Measurements from ENCODE around the gene PUS1. TPM values are rescaled to one million over a fixed set of nuclear protein-coding genes. Genes with fewer than 3 reads are reported as not detected.
"Not testable (repeated sequence)": the region's sequence is repeated elsewhere in the genome, so short reads cannot be mapped to it uniquely, and the experiment has no call there.

PUS1 gene
- total and polyA plus RNA-seq, 12 donors = 5.1 to 17.4 (median 7.8) TPM

DNA sequence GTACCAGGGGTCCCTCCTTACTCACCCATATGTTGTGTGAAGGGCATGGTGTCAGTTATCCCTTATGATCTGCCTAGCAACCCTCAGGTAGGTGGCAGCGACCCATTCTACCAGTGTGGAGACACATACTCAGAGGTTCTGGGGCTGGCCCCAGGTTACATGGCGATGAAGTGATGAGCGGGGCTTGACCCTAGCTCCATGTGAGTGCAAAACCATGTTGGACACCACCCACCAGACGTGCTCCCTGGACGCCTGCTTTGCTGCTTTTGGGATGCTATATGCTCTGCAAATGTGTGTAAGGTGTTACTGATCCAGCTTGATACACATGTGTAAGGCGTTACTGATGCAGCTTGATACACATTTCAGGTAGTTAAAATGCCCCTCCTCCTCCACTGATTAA lies 54.0 kb downstream of the PUS1 start:
- intact Hi-C loops (cut with DNase I) = no loop called here
- no peaks in the 10 kb centered on the region for H3K9me3 ChIP-seq
- H3K27me3 ChIP-seq = no peaks in the 10 kb centered on the region
- peaks cover 0 to 94% (median 53%) of the 10 kb centered on the region in 9 donors for H3K36me3 ChIP-seq
- ATAC-seq = no peak
- no peak overlapping the region for H3K4me3 ChIP-seq
- no peak for DNase-seq
- peaks cover 0 to 23% (median 0%) of the 10 kb centered on the region in 9 donors for H3K4me1 ChIP-seq
- H3K27ac ChIP-seq = no peak overlapping the region
- TF ChIP-seq, protein P1, sequence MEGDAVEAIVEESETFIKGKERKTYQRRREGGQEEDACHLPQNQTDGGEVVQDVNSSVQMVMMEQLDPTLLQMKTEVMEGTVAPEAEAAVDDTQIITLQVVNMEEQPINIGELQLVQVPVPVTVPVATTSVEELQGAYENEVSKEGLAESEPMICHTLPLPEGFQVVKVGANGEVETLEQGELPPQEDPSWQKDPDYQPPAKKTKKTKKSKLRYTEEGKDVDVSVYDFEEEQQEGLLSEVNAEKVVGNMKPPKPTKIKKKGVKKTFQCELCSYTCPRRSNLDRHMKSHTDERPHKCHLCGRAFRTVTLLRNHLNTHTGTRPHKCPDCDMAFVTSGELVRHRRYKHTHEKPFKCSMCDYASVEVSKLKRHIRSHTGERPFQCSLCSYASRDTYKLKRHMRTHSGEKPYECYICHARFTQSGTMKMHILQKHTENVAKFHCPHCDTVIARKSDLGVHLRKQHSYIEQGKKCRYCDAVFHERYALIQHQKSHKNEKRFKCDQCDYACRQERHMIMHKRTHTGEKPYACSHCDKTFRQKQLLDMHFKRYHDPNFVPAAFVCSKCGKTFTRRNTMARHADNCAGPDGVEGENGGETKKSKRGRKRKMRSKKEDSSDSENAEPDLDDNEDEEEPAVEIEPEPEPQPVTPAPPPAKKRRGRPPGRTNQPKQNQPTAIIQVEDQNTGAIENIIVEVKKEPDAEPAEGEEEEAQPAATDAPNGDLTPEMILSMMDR (IDR thresholded peaks at IDR 0.05) = no peak
- 96 to 97% methylated on average over 6 of the region's 6 CpGs for WGBS, 2 donors

DNA sequence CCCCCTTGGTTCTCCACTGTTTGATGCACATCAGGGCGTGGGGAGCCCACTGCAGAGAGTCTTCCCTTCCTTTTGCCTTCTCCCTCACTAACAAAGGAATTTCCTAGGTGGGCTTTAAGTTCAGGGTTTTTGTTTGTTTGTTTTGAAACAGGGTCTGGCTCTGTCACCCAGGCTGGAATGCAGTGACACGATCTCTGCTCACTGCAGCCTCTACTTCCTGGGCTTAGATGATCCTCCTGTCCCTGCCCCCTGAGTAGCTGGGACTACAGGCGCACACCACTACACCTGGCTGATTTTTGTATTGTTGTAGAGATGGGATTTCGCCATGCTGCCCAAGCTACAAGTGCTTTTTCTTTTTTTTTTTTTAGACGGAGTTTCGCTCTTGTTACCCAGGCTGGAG lies 54.5 kb downstream of the PUS1 start:
- 82 to 91% methylated on average over 6 of the region's 6 CpGs for WGBS, 2 donors
- DNase-seq = no peak
- ATAC-seq = no peak
- H3K36me3 ChIP-seq = peaks cover 0 to 94% (median 58%) of the 10 kb centered on the region in 9 donors
- no peaks in the 10 kb centered on the region for H3K27me3 ChIP-seq
- intact Hi-C loops (cut with DNase I) = no loop called here
- TF ChIP-seq, protein P1 (IDR thresholded peaks at IDR 0.05) = no peak
- H3K9me3 ChIP-seq = no peaks in the 10 kb centered on the region
- H3K4me1 ChIP-seq = peaks cover 0 to 23% (median 0%) of the 10 kb centered on the region in 9 donors
- H3K4me3 ChIP-seq = no peak overlapping the region
- H3K27ac ChIP-seq = no peak overlapping the region

DNA sequence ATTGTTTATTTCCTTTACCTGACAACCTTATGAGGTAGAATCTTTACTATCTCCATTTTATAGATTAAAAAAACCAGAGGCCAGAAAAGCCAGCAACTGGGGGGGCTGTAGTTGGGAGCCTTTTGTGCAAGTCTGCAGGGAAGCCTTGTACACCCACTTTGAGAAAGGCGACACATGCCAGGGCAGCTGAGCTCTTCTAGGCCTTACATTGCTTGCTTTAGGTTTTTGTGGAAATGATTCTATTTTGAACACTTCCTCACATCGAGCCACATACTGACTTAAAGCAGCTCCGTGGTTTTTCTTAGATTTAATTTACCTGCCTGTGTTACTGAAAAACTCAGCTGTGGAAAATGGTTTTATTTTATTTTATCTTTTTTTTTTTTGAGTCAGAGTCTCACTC lies 55.3 kb downstream of the PUS1 start:
- Histone ChIP-seq H3K27me3 (no peaks in the 10 kb centered on the region), H3K4me1 (peaks cover 0 to 23% (median 0%) of the 10 kb centered on the region in 9 donors), H3K9me3 (no peaks in the 10 kb centered on the region), H3K27ac (no peak overlapping the region), H3K36me3 (peaks cover 0 to 100% (median 59%) of the 10 kb centered on the region in 9 donors), H3K4me3 (no peak overlapping the region)
- intact Hi-C loops (cut with DNase I) = no loop called here
- TF ChIP-seq, protein P1 (IDR thresholded peaks at IDR 0.05) = no peak
- ATAC-seq = no peak
- WGBS, 2 donors = 93 to 94% methylated on average over 3 of the region's 3 CpGs
- DNase-seq = no peak

DNA sequence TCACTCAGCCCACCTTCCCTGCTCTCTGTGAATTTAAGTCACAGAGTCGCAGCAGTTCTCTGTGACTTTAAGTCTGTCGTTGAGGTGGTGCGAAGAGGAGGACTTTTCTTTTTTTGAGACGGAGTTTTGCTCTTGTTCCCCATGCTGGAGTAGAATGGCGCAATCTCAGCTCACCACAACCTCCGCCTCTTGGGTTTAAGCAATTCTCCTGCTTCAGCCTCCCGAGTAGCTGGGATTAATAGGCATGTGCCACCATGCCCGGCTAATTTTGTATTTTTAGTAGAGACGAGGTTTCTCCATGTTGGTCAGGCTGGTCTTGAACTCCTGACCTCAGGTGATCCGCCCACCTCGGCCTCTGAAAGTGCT lies 56.4 kb downstream of the PUS1 start:
- DNase-seq; ATAC-seq; H3K27me3 ChIP-seq; H3K9me3 ChIP-seq; intact Hi-C loops (cut with DNase I): not testable (repeated sequence)
- H3K36me3 ChIP-seq = peaks cover 0 to 100% (median 54%) of the 10 kb centered on the region in 9 donors
- 91 to 98% methylated on average over 11 of the region's 11 CpGs for WGBS, 2 donors
- H3K4me3 ChIP-seq = peak overlapping the region in 1 of 10 donors; percentile 43
- H3K27ac ChIP-seq = peak overlapping the region in 1 of 10 donors; percentile 81
- peaks cover 0 to 23% (median 0%) of the 10 kb centered on the region in 9 donors for H3K4me1 ChIP-seq

DNA sequence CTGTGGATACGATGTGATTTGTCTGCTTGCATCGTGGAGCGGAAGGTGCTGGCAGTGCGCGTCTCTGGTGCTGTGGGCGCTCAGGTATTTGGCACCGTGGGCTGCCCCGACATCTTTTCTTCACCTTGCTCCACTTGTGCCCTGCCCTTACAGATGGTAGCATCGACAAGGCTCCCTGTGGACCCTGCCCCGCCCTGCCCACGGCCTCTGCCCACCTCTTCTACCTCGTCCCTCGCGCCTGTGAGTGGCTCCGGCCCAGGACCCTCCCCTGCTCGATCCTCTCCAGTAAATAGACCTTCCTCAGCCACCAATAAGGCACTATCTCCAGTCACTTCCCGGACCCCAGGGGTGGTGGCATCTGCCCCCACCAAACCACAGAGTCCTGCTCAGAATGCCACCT lies 57.3 kb downstream of the PUS1 start:
- Histone ChIP-seq H3K4me3 (no peak overlapping the region), H3K4me1 (peaks cover 0 to 23% (median 0%) of the 10 kb centered on the region in 9 donors), H3K36me3 (peaks cover 0 to 100% (median 58%) of the 10 kb centered on the region in 9 donors), H3K9me3 (no peaks in the 10 kb centered on the region), H3K27ac (no peak overlapping the region), H3K27me3 (no peaks in the 10 kb centered on the region)
- TF ChIP-seq, protein P1 (IDR thresholded peaks at IDR 0.05) = no peak
- DNase-seq (no peak), ATAC-seq (no peak)
- WGBS, 2 donors = 96% methylated on average over 17 of the region's 17 CpGs
- intact Hi-C loops (cut with DNase I) = no loop called here

Measured in heart right ventricle (tissue), 16 donors.